SK-MEL-5 (cell line): ENCODE data around the gene EPS8L1. TPM values are rescaled to one million over a fixed set of nuclear protein-coding genes. Genes with fewer than 3 reads are reported as not detected.
"Not testable (repeated sequence)": the region's sequence is repeated elsewhere in the genome, so short reads cannot be mapped to it uniquely, and the experiment has no call there.

ENCODE experiments used
- DNase-seq: peaks from one replicate; pipeline ENCODE4 v3.0.0-alpha.2; 2016; ENCODE audit warnings: low read depth, low spot score
- in situ Hi-C: cut with HindIII; loops from 2 replicates; pipeline ENCODE4 v1.10.0; 2016; ENCODE audit warnings: low sequenced_read_pairs, high pct_unique_total_duplicates, low pct_unique_long_range_greater_than_20kb
- total RNA-seq: library from RNA; depleted of rRNA; stranded (reverse); fragments of >200 nt; shearing (Covaris generic); gene quantifications from 2 replicates; pipeline ENCODE4 v1.2.3, GENCODE V29; 2014

Gene EPS8L1
- total RNA-seq, 1 experiment from 2014 or later = 8.7 TPM

DNA sequence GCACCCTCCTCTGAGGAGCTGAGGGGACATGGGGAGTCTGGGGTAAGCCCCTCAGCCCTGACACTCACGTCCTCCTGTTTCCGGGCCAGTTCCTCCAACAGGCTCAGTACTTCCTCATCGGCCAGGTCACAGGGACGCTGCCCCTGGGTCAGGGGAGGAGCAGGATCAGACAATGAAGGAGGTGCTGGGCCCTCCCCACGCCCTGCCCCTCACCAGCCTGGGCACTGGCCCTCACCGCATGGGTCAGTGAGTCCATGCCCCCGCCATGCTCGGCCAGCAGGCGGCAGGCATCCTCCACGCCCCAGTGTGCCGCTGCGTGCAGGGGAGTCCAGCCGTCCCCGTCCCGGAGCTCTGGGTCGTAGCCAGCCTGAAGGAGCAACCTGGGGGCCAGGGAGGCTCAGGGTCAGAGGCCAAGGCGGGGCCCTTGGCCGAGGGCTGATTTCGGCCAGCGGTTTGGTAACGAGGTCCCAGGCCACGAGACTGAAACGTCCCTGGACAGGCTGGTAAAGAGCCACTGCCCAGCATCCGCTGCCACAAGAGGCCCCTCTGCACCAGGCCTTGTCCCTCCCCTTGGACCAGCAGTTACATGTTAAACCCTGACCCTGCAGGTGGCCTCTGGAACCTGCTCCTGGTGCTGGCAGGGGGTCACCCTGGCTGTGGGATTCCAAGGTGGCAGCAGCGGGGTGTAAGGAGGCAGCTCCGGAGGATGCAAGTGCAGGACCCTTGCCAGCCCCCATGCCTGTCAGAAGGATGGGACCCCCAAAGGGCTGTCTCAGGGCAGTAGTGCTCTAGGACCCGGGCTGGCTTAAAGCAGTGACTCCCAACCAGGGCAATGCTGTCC lies 23.3 kb downstream of the EPS8L1 start:
- in situ Hi-C loops = no loop called here
- no peak for DNase-seq

DNA sequence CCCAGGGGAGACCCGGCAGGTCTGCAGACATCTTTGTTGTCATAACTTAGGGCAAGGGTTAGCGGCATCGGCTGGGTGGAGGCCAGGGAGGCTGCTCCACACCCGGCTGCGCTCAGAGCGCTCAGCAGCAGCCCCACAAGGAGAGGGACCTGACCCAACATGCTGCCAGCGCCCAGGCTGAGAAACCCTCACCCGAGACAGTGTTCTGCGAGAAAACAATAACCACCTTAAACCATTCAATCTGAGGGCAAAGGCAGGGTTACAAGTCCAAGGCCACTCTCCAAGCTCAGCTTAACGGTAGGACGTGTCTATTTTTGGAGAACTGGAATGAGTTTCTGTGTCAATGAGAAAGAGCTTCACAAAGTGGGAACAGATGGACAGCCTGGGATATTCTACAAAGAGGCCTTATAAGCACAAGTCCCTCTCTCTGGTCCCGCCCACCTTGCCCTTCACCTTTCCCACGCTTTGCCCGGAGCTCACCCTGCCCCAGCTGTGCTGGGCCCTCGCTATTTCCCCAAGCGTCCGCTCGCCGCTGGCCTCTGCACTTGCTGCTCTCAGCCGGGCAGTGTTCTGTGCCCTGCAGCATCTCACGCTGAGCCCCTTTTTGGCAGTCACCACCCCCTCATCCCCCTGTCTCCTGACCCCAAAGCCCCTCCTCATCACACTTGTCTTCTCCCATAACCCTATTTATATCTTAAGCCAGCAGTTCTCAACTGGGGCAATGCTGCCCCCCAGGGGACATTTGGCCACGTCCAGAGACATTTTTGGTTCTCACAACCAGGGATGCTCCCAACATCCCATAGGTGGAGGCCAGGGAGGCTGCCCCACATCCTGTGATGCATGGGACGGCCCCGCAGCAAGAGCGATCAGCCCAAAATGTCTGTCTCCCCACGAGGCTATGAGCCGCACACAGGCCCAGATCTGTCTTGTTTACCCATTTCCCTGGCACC lies 24.2 kb downstream of the EPS8L1 start:
- in situ Hi-C loops = no loop called here
- DNase-seq = no peak

DNA sequence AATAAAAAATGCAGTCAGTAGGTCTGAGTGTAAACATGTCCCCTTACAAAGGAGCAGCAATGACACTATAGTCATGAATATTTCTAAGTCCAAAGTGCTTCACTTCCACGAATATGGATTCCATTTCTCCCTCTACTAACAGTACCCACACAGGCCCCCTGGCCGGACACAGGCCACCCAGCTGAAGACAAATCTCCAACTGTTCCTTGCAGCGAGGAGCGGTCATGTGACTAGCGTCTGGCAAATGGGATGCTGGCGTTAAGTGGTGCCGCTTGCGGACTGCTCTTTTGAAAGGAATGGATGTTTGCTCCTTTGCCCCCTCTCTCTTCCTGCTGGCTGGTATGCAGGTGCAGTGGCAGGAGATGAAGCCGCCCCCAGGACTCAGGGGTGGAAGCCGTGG lies 25.6 kb downstream of the EPS8L1 start:
- DNase-seq = no peak
- in situ Hi-C loops = no loop called here

DNA sequence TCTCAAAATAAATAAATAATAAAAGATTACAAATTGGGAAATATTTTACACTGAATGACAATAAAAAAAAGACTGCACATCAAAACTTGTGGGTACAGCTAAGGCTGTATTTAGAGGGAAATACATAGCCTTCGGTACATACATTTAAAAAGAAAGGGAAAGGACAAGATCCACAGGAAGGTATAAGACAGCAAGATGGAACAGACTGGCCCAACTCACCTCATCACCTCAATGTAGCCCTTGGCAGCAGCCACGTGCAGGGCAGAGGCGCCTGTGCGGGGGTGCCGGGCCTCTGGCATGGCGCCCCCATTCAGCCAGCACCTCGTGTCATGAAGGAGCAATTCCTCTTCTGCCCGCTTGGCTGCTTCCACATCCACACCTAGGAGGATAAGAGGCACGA lies 27.5 kb downstream of the EPS8L1 start:
- in situ Hi-C loops = no loop called here

DNA sequence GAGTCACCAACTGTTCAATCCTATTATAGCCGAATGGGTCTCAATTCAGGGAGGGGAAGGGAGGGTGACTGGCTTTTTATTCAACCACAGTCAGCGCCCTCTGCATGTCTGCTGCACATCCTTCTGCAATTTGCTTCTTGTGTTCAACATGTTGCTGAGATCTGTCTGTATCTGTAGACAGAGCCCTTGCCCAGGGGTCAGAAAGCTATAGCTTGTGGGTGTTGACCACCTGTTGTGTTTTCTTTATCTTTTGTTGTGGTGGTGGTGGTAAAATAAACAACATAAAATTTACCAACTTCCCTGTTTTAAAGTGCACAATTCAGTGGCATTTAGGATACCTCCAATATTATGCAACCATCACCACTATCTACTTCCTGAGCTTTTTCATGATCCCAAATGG lies 29.6 kb downstream of the EPS8L1 start:
- in situ Hi-C loops = no loop called here

More for the DNA sequence above, 27.5 kb downstream of the EPS8L1 start:
- no peak for DNase-seq

DNA sequence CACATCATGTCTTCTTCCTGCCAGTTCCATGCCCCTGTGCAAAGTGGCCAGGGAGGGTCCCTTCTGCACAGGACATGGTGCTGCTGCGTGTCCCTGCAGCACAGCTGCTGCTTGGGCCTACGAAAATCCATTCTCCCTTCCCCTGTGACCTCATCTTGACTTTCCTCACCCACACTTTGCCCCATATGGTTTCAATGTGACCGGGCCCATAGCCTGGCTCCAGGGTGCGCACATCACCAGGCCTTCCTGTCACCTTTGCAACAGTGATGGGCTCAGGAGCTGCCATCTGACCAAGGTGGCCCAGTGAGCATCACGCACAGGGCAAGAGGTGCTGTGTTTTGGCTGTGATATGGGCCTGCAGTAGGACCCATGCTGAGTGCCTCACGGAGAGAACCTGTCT lies 30.9 kb downstream of the EPS8L1 start:
- in situ Hi-C loops = no loop called here
- no peak for DNase-seq

More for the DNA sequence above, 29.6 kb downstream of the EPS8L1 start:
- no peak for DNase-seq

DNA sequence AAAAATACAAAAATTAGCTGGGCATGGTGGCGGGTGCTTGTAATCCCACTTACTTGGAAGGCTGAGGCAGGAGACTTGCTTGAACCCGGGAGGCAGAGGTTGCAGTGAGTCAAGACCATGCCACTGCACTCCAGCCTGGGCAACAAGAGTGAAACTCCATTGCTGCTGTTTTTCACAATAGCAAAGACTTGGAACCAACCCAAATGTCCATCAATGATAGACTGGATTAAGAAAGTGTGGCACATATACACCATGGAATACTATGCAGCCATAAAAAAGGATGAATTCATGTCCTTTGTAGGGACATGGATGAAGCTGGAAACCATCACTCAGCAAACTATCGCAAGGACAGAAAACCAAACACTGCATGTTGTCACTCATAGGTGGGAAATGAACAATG lies 31.6 kb downstream of the EPS8L1 start:
- in situ Hi-C loops, DNase-seq: not testable (repeated sequence)

DNA sequence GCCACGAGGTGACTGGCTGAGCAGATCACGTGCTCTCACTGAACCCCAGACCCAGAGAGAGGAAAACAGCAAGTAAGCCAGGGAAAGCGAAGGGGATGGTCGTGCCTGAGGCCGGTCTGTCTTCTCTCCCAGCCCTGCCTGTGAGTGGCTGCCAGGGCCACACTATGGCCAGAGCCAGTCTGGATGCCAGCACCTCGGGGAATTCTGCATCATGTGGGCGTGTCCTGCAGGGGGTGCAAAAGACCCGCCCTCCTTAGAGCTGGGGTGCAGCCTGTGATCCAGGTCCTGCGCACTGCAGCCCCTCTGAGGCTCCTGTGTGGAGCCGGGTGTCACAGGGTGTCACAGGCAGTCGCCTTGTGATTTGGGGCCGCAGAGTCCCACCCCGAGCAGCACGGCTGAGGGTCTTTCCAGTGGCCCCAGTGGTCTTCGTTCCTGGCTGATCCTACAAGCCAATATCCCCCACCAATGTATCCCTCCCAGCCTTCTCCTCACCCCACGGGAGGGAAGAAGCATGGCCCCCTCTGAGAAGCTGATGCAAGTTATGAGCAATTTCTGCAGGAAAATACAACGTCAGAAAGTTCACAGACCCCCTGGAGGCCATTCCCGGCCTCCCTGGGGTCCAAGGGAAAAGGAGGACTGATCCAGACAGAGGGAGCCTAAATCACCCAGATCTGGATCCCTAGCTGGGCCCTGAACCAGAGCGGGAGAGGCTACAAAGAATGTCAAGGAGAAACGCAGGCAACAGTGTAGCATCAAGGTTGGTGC lies 34.0 kb downstream of the EPS8L1 start:
- no peak for DNase-seq
- in situ Hi-C loops = no loop called here

DNA sequence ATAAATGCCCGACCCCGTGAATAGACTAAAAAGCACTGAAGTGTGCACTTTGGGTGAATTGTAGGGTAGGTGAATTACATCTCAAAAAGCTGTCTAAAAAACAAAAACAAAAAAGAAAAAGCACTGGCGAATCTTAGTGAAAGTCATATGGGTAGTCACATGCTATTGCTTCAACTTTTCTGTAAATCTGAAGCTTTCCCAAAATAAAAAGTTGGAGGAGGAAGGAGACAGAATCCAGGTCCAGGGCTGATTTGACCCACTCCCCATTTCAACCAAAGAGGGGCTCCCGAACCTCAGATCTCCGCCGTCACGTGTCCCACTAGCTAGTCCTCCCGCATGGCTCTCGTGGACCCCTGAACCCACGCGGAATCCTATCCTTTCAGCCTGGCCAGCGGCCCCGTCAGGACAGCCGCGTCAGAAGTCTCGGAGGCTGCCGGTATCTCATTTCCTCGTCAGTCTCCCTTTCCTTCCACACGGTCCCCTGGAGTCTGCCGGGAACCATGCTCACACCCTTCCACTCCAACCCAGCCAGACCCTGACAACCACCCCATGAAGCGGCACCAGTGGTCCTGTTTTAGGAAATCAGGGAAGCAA lies 35.7 kb downstream of the EPS8L1 start:
- no peak for DNase-seq
- in situ Hi-C loops = no loop called here

DNA sequence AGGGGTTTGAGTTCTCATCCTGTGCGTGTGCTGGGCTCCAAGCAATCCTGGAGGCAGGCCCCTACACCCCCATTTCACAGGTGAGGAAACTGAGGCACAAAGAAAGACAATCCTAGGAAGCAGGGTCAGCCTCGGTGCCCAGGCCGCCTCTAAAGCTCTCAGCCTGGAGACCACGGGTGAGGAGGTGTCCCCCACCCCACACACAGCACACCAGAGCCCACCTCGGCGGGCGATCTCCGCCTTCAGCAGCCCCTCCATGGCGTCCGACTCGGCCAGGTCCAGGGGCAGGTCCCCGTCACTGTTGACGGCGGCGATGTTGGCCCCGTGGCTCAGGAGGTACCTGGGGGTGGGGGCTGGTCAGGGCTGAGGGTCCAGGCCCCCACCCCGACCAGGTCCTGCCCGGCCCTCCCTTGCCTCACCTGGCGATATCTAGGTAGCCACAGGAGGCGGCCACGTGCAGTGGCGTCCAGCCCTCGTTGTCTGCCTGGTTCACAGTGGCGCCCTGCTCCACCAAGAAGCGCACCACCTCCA lies 36.6 kb downstream of the EPS8L1 start:
- in situ Hi-C loops = no loop called here
- DNase-seq = no peak

DNA sequence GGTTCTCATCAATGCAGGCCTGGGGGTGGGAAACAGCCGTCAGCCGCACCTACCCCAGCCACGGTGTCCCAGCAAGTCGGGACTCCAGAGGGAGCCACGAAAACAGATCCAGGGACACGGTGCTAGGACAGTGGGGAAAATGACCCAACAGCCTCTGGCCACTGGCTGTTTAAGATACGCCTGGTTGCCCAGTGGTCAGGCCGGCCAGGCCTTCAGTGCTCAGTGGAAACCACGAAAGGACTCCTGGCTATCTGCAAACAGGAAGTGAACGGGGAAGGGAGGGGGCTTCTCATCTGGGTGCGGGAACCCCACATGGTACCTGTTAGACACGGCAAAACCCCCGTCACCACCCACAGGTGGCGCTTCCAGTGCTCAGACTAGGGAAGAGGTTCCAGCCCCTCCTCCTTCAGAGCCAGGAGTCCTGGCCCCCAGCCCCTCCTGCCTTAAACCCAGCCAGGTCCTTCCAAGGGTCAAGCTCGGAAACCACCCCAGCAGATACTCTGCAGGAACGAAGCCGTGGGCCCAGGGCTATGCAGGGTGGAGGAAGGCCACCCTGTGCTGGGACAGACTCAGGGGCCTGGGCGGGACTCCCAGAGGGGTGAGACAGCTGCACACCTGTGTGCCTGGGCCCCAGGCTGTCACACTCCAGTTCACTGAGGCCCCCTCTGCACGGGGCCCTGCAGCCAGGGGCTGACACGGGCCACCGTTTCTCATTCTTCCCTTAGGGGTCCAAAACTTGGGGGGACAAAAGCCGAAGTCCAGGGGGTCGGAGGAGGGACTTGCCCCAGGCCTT lies 37.3 kb downstream of the EPS8L1 start:
- no peak for DNase-seq
- in situ Hi-C loops = no loop called here

DNA sequence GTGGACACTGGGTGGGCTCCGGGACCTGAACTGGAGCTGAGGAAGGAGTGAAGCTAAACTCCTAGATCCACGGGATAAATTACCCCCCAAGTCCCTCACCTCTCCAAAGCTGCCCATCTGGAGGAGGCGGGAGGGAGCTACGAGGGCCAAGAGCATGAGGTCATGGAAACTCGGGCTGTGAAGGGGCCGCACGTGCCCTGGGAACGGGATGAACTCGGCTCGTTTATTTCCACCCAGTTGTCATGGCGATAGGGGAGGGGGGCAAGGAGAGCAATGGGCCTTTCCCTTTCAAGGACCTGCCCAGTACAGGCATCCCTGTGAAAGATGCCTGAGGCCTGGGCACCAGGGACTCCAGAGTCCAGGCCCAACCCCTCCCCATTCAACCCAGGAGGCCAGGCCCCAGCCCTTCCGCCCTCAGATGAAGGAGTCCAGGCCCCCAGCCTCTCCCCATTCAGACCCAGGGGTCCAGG lies 37.9 kb downstream of the EPS8L1 start:
- DNase-seq = peak; percentile 18
- in situ Hi-C loops = no loop called here

DNA sequence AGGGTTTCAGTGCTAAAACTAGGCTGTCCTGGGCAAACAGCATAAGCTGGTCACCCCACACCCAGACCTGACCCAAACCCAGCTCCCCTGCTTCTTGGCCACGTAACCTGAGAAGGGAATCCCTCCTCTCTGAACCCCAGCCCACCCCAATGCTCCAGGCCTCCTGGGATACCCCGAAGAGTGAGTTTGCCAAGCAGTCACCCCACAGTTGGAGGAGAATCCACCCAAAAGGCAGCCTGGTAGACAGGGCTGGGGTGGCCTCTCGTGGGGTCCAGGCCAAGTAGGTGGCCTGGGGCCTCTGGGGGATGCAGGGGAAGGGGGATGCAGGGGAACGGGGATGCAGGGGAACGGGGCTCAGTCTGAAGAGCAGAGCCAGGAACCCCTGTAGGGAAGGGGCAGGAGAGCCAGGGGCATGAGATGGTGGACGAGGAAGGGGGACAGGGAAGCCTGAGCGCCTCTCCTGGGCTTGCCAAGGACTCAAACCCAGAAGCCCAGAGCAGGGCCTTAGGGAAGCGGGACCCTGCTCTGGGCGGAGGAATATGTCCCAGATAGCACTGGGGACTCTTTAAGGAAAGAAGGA lies 39.0 kb downstream of the EPS8L1 start:
- no peak for DNase-seq
- in situ Hi-C loops = no loop called here

DNA sequence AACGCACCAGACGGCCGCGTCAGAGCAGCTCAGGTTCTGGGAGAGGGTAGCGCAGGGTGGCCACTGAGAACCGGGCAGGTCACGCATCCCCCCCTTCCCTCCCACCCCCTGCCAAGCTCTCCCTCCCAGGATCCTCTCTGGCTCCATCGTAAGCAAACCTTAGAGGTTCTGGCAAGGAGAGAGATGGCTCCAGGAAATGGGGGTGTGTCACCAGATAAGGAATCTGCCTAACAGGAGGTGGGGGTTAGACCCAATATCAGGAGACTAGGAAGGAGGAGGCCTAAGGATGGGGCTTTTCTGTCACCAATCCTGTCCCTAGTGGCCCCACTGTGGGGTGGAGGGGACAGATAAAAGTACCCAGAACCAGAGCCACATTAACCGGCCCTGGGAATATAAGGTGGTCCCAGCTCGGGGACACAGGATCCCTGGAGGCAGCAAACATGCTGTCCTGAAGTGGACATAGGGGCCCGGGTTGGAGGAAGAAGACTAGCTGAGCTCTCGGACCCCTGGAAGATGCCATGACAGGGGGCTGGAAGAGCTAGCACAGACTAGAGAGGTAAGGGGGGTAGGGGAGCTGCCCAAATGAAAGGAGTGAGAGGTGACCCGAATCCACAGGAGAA lies 39.9 kb downstream of the EPS8L1 start:
- in situ Hi-C loops = no loop called here
- DNase-seq = no peak

DNA sequence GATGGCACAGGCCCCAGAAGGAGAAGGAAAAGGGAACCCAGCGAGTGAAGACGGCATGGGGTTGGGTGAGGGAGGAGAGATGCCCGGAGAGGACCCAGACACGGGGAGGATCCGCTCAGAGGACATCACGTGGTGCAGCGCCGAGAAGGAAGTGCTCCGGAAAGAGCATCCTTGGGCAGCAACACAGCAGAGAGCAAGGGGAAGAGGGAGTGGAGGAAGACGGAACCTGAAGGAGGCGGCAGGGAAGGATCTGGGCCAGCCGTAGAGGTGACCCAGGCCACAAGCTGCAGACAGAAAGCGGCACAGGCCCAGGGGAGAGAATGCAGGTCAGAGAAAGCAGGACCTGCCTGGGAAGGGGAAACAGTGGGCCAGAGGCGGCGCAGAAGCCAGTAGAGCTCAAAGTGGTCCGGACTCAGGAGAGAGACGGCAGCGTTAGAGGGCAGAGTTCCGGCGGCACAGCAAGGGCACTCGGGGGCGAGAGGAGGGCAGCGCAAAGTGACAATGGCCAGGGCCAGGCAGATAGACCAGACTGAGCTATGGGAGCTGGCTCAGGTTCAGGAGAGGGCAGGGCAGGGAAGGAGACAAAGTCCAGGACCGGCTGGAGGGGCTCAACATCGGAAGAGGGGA lies 40.7 kb downstream of the EPS8L1 start:
- in situ Hi-C loops = no loop called here
- DNase-seq = peak; percentile 31
